Hematopoietic multipotent progenitor cell (in vitro differentiated cells): ENCODE data around the gene KCNRG. TPM values are rescaled to one million over a fixed set of nuclear protein-coding genes. Genes with fewer than 3 reads are reported as not detected.

Experiments used
- small RNA-seq: library from RNA; depleted of rRNA; stranded (forward); fragments of <200 nt; gene quantifications from one replicate; pipeline ENCODE3, GENCODE V24; 2012
- total RNA-seq: library from RNA; depleted of rRNA; stranded (reverse); fragments of >200 nt; gene quantifications from one replicate; pipeline ENCODE4 v1.2.3, GENCODE V29; 2012

KCNRG gene
- total RNA-seq, 1 donor = 4.0 TPM

Small RNAs within 50 kb of the gene (small RNA-seq; reads per million reads assigned to genes)
- gene MIR16-1 (15.3 reads per million, percentile 94 among the genes with 10 or more reads in this experiment), gene MIR3613 (not detected), gene RF02105 (not detected), gene RF02106 (not detected), gene RF02107 (not detected), gene RF02108 (not detected)

Other genes starting within 250 kb of the KCNRG start
- gene KPNA3, start 222.8 kb upstream of the KCNRG start, total RNA-seq = 9.4 TPM
- 1.6 TPM for gene SPRYD7, start 79.1 kb upstream of the KCNRG start, total RNA-seq
- 10.0 TPM for gene TRIM13, start 18.4 kb upstream of the KCNRG start, total RNA-seq